ENCODE measurements around the gene KY.
A peak's percentile ranks its signal among the peaks of the same experiment; 100 is the strongest.
"Not testable (repeated sequence)": the region's sequence is repeated elsewhere in the genome, so short reads cannot be mapped to it uniquely, and the experiment has no call there.

KY gene

DNA sequence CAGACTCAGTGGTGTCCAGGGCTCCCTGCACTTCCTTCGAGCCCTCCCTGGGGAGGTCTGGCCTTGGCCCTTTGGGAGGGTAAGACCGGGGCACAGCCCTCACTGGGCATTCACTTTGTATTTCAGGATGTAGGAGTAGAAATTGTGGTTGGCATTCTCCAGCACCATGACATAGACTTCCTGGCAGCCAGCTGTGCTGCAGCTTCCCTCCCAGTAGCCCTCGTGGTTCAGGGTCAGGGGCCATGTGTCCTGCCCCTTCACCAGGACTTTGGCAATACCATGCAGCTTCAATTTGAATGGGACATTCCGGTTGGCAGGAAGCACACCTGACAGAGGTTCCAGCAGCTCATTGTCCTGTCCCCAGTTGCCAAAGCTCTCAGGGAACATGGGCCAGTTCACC, 47.3 kb downstream of the KY start:
- DNase-seq (ENCODE audit: low read depth, low spot score): no peak

DNA sequence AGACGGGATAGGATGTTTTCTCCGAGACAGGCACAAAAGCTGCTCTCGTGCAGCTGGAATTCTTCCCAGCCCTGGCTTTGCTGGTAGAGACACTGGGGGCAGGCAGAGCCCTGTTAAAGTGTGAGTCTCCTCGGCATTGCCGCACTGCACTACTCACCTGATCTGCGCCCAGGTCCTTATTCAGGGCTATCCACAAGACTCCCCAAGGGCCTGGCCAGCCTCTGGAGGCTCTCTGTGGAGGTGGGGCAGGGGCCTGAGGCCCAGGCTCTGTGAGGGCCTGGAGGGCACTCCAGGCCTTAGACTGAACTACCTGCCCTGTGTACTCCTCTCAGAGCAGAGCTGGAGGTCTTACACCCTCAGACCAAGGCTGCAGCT, 48.4 kb downstream of the KY start:
- no peak for DNase-seq (ENCODE audit: low read depth, low spot score)

DNA sequence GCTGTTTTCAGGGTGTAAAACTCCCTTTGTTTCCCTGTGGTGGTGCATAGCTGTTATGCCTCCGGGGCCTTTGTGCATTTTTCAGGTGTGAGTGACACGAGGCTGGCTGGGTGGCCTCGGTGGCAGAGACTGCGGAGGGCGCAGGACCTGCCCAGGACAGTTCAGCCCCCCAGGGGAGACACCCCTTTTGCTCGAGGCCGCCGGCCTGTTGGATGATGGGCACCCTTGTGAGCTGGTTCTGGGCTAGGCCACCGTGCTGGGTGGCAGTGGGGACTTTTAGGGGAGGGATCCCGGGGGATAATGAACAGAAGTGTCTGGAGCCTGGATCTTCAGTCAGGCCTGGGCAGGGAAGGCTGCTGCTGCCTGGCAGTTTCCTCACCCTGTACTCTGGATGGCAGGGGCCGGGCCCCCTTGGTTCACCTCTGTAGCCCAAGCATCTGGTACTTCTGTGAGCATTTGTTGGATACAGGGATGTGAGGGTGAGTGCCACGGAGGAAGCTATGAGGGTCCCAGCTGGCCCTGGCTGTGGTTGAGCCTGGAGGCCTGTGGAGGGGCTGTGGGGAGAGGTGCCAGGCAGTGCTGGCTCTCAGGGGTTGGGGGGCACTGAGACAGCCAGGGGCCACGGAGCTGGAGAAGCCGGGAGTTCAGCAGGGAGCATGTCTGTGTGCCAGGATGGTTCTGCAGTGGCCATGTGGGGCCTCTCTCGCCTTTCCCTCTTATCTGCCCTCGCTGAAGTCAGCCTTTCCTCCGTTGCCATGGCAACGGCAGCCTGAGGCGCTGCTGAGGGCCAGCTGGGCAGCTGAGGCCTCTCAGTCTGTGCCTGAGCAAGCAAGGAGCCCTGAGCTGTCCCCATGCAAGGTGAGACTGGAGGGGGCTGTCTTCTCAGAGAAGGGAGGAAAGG, 49.0 kb downstream of the KY start:
- DNase-seq (ENCODE audit: low read depth, low spot score): no peak

DNA sequence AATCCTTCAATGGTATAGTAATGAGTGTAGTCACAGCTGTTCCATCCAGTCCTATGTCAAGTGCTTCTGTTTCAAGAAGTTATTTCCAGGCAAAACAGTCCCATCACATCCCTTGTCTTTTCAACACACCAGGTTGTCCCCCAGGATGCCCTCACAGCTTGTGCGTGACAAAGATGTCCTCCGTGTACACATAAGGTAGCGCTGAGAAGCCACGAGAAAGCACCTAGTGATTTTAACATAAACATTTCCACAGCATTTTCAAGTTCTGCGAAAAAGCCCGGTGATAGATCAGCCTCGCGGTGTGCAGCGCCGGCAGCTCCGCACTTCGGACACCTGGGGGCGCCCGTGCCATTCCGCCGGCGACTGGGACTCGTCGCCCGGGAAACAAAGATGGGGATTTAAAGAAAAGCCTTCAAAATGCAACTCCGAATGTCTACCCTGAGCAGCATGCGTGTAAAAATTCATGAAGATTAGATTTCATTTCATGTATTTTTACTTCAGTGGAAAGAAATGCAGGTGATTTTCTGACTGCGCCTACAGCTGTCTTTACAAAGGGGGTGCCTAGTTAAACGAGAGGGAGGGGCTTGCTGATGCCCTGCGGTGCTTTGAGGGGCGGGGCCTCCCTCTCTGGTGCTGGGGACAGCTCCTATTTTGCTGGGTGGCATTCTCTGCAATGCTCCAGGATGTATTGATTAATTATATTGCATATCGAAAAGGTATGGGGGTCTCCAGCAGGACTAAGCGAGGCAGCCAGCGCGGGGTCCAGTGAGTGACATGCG, 49.9 kb downstream of the KY start:
- DNase-seq (ENCODE audit: low read depth, low spot score): peak; percentile 26

DNA sequence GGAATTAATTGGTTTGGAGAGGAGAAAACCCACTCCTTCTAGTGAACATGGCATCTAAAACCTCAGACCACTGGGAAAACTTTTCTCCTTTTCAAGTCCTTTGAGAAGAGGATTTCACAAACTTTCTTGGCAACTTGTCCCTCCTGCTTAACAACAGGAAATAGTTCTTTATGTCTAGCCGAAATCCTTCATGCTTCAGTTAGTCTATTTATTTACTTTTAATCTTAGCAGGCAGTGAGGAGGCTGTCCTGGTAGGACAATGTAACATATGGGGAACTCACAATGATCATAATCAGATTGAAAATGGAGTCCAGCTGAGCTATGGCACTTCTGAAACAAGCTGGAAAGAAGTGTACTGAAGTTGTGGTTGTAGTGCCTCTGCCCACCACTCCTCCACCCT, 50.6 kb downstream of the KY start:
- no peak for DNase-seq (ENCODE audit: low read depth, low spot score)

DNA sequence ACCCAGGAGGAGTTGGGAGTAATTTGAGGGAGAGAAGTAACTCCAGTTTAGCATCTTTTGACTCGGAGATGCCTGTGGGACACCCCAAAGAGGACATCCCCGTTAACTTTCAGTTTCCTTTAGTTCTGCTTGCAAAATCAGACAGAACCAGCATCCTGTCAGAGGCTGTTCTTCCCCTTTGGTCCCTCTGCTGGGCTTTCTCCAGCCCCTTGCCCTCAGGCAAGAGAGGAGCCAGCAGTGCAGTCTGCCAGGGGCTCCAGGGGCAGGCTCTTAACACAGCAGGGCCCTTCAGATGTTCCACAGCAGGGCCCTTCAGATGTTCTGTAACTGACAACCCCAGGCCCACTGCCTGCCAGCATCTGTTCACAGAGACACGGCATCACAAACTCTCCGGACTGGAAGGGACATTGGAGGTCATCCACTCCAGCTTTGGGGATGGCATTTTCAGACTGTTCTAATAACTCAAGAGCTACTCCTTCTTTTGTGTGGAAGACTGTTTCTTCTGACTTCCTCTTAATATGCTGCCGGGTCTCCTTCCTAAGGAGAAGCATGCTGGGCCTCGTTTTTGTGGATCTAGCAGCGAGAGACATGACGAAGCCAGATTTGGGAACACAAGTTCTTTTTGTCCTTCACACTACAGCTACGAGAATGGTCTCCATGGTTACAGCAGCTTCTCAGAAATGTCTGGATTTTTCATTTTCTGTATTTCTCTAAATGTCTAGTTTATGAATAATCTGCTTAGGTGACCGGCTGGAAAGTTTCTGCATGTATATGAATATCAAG, 51.9 kb downstream of the KY start:
- DNase-seq (ENCODE audit: low read depth, low spot score): no peak

DNA sequence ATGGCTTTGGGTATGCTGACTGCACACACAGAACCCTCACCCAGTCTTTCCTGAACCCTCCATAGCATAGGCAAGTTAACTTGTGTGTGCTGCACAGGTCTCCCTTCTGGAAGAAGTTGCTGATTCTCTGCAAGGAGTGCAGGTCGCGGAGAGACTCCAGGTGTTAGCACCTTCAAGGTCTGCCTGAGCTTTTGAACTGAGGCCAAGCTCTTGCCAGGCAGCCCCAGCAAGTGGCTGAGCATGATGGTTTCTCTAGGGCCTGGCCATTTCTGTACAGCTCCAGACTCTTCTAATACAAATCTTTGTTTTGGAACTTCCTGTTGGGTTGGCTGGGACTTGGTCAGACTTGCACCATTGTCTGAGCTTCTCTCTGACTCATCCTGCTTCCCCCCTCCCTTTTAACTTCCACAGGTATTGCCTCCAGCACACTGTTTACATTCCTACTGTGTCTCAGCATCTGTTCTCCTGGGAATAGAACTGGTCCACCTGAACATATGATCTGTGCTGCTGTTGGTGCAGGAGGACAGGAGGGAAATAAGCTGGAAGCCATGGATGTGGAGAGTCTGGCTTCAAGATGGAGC, 53.3 kb downstream of the KY start:
- no peak for DNase-seq (ENCODE audit: low read depth, low spot score)

DNA sequence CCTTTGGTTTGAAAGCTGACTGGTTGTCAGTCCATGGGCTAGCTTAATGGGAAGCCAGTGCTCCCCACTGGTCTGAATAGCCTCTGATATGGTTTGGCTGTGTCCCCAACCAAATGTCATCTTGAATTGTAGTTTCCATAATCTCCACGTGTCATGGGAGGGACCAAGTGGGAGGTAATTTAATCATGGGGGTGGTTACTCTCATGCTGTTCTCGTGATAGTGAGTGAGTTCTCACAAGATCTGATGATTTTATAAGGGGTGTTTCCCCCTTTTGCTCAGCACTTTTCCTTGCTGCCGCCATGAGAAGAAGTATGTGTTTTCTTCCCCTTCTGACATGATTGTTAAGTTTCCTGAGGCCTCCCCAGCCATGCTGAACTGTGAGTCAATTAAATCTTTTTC, 55.8 kb downstream of the KY start:
- DNase-seq (ENCODE audit: low read depth, low spot score): not testable (repeated sequence)

DNA sequence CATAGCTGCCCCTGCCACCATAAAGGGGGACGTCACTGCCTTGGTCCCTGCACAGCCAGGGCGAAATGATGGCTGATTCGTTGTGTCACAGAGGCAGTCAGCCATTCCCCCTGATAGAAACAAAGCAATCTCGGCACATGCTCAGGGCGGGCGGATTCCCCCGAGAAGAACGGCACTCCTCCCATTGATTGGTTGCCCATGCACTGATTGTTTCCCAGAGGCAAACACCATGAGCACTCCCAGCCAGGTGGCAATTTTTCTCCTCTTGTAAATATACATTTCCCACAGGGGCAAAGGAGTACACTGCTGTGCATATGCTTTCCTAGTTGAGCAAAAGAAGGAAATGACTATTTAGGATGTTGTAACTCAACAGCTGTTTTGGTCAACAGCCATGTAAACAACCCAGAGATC, 56.5 kb downstream of the KY start:
- no peak for DNase-seq (ENCODE audit: low read depth, low spot score)

DNA sequence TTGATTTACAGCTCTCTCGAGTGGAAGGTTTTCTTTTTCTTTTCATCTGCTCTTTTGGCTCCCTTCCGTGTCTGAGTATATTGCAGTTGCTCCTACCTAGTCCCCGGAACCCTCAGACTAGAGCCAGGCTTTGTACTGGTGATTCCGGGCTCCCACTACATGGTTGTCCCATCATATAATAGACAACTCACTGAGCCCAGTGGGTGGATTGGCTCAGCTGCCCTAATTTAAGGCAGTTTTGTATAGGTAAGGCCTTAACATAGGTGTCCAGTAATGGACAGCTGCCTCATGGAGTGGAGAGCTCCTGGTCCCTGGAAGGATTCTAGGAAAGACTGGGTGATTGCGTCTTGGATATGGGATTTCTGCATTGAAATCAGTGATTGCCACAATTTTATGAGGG, 58.0 kb downstream of the KY start:
- no peak for DNase-seq (ENCODE audit: low read depth, low spot score)

DNA sequence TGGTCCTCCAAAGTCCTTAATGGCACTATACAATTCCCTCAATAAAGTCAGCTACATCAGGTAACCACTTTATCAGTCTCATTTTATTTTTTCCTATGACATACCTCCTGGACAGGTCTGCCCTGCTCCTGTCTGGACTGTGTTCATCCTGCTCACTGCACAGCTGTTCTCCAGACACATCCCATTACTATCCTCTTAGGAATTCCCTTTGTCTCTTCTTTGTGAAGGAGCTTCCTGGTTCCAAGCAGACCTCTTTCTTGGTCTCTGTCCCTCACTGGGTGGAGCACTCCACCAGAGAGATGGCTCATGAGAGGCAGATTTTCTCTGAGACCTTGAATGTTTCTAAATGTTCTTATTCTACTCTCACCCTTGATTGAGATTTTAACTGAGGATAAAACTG, 60.1 kb downstream of the KY start:
- no peak for DNase-seq (ENCODE audit: low read depth, low spot score)

DNA sequence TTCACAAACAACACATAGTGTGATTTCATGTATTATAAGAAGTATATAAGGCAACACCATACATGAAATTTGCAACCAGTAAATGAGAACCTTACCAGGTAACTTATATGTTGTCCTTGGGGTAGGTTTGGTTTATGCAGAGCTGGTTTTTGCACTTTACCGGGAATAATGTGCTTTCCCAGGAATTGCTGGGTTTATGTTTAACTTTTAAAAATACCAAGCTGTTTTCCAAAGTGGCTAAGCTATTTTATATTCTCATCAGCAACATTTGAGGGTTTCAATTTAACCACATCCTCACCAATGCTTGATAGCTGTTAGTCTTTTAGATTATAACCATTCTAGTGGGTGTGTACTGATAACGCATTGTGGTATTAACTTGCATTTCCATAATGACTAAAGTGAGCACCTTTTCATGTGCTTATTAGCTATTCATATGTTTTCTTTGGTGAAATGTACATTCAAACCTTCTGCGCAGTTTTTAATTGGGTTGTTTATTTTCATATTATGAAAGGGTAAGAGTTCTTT, 71.6 kb downstream of the KY start:
- no peak for DNase-seq (ENCODE audit: low read depth, low spot score)

DNA sequence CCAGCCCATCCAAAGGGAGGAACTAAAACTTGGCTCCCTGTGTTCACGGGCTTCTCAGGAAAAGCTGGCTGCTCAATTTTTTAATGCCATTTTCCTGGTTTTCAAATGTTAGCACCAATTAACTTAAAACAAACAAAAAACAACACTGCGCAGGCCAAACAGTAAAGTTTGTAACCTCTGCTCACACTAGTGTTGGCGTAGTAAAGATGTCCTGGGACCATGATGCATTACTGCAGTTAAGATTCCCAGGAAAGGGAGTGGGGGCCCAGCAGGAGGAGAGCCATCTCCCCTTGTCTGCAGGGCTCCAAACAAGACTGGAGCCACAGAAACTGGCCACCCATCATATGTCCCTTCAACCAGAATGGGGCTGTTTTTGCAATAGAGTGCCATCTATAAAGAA, 74.0 kb downstream of the KY start:
- no peak for DNase-seq (ENCODE audit: low read depth, low spot score)

DNA sequence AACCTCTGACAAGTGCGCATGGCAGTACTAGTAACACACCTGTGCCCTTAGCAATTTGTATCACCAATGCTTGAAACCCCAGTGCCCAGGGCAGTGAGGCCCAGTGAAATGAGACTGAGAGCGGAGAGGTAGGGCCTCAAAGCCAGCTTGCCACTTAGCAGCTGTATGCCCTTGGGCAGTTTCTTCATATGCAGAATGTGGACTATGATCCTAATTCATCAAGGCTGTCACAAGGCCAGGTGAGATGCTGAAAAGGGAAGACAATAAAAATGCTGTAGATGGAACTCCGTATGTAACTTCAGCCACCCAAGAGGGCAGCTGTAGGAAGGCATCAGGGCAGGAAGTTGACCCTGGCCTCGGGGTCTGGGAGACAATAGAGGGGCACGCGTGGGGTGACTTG, 74.4 kb downstream of the KY start:
- no peak for DNase-seq (ENCODE audit: low read depth, low spot score)

DNA sequence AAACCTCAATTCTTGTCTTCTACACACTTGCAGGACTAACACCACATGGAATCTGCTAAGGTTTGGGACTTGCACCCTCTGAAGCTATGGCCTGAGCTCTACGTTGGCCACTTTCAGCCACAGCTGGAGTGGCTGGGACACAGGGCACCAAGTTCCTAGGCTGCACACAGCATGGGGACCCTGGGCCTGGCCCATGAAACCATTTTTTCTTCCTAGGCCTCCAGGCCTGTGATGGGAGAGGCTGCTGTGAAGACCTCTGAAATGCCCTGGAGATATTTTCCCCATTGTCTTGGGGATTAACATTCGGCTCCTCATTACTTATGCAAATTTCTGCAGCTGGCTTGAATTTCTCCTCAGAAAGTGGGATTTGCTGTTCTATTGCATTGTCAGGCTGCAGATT, 80.9 kb downstream of the KY start:
- not testable (repeated sequence) for DNase-seq (ENCODE audit: low read depth, low spot score)

DNA sequence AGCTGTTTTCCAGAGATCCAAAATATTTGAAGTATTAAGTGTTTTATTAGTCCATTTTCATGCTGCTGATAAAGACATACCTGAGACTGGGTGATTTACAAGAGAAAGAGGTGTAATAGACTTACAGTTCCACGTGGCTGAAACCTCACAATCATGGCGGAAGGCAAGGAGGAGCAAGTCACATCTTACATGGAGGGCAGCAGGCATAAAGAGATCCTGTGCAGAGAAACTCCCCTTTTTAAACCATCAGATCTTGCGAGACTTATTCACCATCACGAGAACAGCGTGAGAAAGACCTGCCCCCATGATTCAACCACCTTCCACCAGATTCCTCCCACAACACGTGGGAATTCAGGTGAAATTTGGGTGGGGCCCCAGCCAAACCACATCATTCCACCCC, 82.0 kb downstream of the KY start:
- DNase-seq (ENCODE audit: low read depth, low spot score): no peak

DNA sequence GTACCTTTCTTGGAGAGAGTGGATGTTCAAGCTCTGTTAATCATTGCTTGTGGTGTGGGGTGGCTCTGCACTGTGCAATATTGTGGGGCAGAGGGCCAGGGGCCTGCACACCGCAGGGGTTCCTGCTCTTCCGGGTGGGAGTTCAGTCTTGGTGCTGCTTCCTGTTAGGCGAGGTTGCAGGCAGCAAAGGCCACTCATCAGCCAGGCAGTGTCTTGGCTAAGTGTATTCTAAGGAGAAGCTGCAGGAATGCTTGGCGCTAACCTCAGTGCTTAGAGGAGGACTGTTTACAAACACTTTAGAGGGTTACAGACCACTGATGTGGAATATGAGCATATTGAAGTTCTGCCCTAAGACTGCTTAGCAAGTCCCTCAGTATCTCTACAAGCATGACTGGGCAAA, 83.2 kb downstream of the KY start:
- DNase-seq (ENCODE audit: low read depth, low spot score): no peak

DNA sequence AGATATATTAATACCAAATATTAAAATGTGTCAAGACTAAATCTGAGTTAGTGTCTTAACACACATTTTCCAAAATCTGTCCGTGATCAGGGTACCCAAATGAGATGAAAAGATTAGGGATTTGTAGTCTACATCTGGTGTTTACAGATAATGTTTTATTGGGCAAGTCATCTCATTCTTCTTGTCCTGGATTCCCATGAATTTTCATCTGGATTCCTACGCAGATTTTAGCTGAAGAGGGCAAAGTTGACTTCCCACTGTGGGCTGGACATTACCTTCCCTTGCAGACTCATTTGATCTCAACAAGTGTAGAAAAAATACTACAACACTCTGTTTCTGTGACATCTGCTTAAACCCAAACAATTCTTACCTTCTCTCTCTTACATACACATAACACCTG, 85.8 kb downstream of the KY start:
- no peak for DNase-seq (ENCODE audit: low read depth, low spot score)

DNA sequence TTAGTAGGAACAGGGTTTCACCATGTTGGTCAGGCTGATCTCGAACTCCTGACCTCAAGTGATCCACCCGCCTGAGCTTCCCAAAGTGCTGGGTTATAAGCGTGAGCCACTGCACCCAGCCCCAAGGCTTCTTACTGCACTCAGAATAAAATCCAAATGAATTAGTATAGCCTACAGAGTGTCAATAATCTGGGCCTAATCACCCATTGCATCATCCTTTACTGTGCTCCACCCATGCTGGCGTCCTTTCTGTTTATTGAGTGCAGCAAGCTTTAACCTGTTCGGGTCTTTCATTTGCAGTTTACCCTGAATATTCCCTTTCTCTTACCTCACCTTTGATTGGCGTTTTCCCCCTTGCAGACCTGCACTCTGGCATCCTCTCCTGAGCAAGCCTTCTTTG, 87.2 kb downstream of the KY start:
- no peak for DNase-seq (ENCODE audit: low read depth, low spot score)

DNA sequence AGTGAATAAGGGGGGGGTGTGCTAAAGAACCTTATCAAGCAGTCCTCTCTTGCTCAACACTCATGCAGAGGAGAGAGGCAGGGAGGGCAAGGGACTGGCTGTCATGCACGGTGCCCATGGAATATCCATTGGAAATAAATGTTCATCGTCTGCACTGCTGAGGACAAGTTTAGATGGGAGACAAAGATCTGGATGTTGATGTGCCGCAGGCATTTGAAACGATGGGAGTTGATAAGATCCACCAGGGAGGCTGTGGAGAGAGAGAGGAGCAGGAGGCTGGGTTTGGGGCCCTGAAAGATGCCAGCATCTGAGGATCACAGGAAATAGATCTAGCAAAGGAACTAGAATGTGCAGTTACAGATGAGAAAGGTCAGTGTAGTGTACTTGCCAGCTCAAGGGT, 88.8 kb downstream of the KY start:
- DNase-seq (ENCODE audit: low read depth, low spot score): no peak

DNA sequence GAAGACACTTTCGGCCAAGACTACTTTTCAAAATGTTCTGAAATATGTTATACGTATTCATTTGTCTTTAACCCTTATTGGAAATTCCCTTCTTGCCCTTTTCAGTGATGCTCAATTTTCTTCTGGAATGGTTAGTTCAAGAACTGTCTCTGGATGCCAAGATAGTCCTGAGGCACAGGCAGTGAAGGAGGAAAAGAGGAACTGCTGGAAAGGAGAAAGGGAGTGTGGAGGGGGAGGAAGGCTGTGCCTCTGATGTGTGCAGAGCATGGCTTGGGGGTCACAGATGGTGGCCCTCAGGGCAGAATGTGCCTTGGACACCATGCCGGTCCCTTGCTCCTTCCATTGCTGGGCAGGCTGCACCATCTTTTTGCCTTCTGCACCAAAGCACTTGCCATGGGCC, 91.2 kb downstream of the KY start:
- no peak for DNase-seq (ENCODE audit: low read depth, low spot score)
